ENCODE results near the gene BCO1.
"Not testable (repeated sequence)": the region's sequence is repeated elsewhere in the genome, so short reads cannot be mapped to it uniquely, and the experiment has no call there.

Gene BCO1, protein sequence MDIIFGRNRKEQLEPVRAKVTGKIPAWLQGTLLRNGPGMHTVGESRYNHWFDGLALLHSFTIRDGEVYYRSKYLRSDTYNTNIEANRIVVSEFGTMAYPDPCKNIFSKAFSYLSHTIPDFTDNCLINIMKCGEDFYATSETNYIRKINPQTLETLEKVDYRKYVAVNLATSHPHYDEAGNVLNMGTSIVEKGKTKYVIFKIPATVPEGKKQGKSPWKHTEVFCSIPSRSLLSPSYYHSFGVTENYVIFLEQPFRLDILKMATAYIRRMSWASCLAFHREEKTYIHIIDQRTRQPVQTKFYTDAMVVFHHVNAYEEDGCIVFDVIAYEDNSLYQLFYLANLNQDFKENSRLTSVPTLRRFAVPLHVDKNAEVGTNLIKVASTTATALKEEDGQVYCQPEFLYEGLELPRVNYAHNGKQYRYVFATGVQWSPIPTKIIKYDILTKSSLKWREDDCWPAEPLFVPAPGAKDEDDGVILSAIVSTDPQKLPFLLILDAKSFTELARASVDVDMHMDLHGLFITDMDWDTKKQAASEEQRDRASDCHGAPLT

DNA sequence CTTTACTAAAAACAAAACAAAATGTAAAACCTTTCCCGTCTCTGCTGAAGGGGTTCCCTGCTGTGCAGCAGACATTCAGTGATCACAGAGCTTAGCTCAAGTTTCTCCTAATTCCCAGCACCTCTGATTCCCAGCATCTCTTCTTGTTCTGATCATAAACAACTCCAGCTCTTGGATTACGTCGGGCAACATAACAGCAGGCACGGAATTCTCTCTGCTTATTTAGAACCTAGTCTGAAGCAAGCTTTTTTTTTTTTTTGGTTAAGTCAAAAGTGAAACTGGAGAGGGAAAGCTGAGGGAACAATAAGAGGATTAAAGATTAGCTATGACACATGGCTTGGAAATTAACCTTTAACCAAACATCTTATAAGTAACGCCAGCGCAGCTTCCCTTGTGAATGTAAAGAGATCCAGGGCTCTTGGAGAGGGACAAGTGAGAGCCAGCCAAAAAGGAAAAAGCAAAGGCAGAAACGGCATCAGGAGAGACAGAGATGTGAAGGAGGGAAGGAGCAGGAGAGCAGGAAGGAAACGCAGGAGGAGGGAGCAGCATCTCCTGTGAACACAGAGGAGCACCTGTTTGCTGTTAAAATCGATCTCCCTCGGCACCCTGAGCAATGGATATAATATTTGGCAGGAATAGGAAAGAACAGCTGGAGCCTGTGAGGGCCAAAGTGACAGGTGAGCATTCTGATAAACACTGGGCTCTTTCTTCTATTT is at the start of gene BCO1:
BCO1 (plus strand) TSS at position 394 of the 716 bp plus-strand sequence; CDS start at position 614, 220 bp downstream.
- no peak for DNase-seq

DNA sequence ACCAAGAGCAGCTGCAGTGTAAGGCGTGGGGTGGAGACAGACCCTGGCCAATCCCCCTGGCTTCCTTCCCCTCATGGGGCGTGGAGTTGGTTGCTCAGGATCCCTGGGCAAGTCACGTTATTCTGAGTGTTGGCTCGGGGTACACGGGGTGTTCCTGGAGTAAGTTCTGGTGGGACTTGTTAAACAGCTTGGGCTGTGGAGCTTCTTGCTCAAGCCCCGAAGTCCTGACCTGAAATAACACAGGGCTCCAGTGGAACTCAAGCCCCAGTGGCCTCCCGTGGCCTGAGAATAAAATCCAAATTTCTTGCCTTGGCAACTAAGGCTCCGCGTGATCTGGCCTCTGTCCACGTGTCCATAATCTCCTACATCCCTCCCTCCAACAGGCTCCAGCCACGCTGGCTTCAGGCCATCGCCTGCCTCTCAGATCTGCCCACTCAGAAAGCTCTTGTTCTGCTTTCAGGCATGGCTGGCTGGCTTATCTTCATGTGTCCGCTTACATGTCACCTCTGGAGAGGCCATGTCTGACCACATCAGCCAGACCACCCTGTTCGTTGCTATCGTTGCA is 49.3 kb upstream of the BCO1 start:
- no peak for DNase-seq

DNA sequence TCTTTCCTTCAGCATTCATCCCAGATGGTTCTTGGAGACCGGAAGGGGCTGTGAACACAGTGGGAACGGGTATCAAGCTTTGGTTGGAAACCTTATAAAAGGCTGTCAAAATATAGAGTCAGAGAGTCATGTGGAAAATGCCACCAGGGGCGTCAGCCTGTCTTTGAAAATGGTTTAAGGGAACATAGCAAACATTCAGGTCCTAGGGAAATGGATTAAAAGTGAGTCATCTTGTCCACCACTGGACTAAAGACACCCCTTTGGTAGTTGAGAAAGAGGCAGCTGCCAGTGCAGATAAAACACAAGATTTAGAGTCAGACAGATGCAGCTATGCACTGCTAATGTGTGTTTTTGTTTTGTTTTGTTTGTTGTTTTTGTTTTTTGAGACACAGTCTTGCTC is 47.8 kb upstream of the BCO1 start:
- DNase-seq = no peak

DNA sequence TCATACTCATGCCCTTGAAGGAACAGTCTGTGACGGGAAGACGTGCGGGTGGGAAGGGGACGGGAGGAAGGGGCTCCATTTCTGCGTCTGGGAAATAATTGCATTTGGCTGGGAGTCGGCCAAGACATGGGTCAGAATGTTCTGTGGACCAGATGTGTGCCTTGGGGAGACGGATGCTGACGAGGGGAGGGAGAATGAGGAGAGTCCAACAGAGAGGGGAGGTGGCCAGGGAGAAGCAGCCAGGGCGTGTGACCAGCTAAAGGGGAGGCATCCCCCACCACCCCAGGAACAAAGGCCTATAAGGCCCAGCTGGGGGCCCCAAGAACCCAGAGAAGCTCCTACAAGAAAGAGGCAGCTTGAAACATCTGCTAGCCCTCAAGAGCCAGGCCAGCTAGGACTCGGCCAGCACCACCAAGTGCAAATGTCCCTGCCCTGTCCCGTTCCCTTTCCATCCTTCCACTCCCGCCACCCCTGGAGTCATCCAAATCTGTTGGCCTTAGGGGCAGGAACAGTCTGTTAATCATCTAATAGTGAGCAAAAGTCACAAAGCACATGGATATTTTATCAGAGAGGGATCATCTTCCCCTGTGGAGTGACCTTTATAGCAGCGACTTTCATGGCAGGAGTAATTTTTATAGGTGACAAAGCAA is 42.5 kb upstream of the BCO1 start:
- no peak for DNase-seq

DNA sequence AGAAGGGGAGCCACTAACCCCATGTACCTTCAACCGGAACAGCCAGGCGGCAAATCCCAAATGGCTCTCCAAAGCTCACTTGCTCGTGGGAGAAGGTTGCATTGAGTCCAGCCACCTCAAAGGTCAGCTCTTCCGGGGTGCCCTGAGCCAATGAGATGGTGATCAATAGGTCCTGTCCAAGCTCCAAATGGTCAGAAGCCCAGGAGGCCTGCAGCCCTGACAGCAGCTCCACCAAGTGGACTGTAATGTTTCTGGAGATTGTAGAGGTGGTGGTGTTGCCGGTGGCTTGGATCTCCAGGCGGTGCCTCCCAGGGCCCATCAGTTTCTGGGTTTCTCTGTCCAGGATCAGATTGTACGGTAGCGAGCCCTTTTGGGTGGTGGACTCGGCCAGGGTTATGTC is 39.9 kb upstream of the BCO1 start:
- DNase-seq = no peak

DNA sequence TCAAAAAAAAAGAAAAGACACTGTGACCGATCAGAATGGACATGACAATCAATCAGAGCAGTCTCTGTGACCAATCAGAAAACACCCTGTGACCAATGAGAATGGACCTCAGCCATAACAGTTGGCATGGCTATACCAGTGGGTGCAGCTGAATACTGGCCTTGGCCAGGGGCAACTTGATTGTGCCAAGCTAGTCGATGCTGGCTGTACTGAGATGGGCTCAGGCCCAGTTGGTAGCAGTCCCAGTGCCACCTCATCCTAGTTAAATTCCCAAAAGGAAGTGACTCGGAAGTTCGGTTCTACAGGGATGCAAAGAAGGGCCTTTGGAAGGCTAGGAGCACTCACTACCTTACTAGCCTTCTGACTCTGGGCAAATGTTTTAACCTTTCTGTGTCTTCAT is 37.2 kb upstream of the BCO1 start:
- DNase-seq = no peak

DNA sequence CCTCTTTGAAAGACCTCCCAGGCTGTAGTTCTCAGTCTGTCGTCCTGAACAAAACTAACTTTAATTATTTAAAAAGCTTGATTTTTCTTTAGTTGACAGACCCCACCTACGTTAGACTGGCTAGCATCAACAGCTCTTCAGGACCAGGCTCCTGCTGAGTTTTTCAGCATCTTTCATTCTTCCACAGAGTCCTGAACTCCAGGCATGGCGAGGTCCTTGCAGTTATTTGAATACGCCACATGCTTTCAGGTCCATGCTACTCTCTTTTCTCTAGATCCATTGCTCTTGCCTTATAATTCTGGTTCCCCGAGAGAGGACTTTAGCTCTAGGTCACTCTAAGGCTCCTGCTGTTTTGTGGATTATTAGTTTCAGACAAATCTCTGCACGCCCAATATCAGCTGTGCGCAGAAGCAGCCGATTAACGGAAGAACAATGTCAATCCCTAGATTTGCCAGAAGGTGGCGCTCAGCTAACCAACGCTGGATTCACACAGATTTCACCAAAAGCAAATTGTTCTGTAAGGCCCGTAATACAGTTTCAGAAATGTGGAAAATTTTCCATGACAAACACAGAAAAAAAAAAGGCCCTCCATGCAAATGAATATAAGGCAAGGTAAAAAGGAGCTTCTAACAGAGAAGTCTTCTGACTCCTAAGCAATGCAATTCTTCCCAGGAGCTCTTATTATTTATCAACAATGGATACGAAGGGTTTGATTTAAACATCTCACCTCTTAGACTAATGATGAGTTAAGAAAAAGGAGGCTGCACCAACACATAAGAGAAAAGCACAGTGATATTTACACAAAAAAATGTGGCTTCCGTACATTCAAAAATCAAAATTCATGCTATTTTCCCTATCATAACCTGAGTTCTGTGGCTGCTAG is 33.5 kb upstream of the BCO1 start:
- peak; percentile 50 for DNase-seq

DNA sequence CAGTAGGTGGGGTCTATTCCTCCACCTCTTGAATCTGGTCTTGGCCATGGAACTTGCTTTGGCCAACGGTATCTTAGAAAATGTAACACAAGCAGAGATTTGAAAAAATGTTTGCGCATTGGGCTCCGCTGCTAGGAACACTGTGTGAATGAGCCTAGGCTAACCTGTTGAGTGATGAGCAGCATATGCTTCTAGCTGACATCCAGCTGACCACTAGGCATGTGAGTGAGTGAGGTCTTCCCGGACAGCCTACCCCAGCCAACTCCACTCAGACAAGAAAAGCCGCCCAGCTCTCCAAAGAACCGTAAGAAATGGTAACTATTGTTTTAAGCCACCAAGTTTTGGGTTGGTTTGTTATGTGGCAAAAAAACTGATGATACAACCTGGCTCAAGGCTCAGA is 31.4 kb upstream of the BCO1 start:
- DNase-seq = no peak

DNA sequence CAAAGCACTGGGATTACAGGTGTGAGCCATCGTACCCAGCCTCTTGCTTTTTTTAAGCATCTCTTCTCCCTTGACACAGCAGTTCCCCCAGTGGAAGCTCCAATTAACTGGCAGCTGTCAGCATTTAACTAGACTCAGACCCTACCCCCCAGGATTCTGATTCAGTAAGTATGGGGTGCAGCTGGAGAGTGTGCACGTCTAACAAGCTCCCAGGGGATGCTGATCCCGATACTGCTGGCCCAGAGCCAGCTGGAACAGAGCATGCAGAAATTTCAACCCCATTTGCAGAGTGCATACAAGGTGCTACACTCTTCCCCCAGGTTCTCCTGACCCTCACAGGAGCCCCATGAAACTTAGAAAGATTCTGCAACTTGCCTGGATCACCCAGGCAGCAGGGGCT is 27.7 kb upstream of the BCO1 start:
- DNase-seq = no peak

DNA sequence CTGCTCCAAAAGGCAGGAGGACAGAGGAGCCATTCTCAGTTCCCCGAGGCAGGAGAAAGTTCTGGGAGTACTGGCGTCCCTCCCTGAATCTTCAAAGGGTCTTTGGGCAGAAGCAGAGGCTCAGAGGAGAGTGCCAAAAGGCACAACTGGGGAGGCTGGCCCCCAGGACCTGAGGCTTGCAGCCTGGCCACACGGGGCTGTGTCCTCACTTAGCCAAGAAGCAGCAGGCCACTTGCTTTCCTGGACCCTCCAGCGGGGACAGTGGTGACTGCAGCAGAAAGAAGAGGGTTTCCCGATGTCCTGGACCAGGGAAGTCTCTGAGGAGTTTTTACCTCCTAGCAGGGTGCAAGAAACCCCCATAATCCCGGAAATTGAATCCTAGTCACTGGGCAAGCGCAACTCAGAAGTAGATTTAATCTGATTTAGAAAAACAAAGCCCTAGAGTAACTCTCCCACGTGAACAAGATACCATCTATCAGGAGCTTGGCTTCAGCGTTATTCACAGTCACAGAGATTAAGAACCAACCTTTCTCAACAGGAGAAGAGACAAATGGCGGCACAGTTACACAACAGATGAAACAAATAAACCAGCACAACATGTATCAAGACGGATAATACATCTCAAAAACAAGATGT is 25.5 kb upstream of the BCO1 start:
- no peak for DNase-seq

DNA sequence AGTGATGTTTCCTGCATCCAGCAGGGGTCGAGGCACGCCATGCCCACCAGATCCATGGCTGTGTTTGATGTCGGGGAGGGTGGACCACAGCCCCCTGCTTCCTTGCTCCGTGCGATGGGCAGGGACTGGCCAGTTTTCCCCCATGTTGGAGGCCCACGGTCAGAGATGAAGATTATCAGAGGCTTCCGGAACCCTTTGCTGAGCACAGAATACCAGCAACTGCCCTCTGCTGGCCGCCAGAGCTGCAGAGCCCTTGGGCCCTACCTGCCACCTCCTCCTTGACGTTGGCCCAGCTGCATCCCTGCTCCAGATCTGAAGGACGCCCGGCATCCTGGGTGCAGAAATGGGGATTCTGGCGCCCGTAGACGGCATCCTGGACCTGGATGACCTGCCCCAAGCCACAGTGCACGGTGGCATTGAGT is 23.7 kb upstream of the BCO1 start:
- peak; percentile 4 for DNase-seq

DNA sequence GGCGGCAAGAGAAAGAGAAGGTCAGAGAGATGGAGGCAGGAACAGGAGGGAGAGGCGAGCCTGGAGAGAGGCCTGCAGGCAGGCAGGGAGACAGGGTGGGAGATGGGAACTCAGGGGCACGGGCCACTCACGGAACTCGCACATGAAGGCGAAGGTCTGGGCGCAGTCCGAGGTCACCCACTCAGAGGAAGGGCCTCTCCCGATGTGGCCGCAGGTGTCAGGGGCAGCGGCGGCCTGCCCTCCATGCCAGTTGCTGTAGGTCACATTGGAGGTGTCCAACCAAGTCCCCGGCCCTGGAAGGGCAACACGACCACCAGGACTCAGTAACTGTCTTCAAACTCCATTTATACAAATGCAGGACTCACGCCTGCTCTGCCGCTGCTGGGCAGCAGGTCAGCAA is 22.4 kb upstream of the BCO1 start:
- DNase-seq = no peak

DNA sequence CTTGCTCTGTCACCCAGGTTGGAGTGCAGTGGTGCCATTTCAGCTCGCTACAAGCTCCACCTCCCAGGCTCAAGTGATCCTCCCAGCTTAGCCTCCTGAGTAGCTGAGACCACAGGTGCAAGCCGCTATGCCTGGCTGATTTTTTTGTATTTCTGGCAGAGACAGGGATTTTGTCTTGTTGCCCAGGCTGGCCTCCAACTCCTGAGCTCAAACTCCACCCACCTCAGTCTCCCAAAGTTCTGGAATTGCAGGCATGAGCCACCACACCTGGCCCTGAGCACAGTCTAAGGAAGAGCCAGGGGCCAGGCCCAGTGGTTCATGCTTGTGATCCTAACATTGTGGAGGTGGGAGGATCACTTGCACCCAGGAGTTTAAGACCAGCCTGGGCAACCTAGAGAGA is 21.8 kb upstream of the BCO1 start:
- no peak for DNase-seq

DNA sequence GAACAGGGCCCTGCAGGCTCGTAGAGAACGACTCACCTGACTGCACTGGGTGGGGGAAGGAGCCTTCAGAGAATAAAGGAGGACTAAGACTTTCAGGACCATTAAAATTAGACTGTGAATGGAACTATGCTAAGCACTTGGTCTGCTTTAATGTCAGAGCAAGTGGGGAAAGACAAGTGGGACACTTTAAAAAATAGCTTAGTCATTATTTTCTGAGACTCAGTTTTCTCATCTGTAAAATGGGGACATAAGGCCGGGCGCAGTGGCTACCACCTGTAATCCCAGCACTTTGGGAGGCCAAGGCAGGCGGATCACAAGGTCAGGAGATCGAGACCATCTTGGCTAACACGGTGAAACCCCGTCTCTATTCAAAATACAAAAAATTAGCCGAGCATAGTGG is 19.3 kb upstream of the BCO1 start:
- no peak for DNase-seq

DNA sequence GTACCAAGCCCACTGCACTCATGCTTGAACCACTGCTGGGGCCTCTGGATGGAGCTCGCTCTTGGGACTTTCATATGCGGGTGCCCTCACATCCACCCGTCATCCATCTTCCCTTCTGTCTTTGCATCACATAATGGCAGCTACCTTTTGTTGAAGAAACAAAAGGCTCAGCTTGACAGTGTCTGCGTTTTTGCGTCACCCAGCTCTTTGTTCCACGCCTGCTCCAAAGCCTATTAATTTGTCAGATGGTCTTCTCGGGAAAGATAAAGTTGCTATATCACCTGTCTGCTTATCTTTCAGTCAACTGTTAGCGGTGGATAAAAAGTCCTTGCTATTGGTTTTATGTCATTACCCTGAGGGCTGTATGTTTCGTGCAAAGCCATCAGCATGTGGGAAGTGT is 18.1 kb upstream of the BCO1 start:
- no peak for DNase-seq

DNA sequence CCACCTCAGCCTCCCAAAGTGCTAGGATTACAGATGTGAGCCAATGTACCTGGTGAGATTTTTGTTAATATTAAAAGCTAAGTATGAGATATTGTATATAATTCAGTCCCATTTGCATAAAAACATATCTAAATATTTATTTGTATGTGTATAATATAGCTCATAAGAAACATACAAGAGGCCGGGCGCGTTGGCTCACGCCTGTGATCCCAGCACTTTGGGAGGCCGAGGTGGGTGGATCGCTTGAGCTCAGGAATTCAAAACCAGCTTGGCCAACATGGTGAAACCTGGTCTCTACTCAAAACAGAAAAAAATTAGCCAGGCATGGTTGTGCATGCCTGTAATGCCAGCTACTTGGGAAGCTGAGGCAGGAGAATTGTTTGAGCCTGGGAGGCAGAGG is 16.8 kb upstream of the BCO1 start:
- DNase-seq = no peak

DNA sequence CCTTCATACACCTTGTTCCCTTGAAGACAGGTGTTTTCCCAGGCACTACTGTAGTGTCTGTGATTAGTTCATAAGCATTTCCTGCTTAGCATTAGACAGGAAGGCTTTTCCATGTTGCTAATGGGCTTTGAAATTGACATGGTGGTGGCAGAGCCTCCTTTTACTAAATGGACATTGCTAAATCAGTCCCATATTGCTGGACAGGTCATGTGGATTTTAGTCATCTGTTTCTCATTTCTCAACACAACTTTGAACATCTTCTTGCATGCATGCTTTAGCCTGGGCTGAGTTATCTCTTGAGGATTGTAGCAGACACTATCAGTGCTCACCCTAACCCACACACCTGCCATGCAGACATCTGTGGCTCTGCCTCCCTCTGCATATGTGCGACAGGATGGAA is 13.7 kb upstream of the BCO1 start:
- no peak for DNase-seq

DNA sequence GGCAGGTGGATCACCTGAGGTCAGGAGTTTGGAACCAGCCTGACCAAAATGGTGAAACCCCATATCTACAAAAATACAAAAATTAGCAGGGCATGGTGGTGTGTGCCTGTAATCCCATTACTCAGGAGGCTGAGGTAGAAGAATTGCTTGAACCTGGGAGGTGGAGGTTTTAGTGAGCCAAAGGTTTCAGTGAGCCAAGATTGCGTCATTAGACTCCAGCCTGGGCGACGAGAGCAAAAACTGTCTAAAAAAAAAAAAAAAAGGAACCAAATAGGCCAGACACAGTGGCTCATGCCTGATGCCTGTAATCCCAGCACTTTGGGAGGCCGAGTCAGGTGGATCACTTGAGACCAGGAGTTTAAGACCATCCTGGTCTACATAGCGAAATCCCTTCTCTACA is 12.8 kb upstream of the BCO1 start:
- not testable (repeated sequence) for DNase-seq

DNA sequence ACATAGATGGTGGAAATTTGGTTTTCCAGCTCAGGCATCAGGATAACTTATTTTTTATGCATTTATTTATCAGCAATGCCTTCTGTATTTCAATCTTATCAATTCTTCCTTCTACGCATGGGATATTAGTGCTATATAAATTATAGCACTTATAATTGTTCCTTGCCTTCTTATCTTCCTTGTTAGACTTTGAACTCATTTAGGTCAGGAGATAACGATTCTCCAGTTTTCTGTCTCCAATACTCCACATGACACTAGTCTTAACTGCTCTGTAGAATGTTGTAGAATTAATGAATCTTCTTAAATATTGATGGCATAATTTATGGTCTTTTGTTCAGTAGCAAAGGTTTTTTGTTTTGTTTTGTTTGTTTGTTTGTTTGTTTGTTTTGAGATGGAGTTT is 10.7 kb upstream of the BCO1 start:
- no peak for DNase-seq

DNA sequence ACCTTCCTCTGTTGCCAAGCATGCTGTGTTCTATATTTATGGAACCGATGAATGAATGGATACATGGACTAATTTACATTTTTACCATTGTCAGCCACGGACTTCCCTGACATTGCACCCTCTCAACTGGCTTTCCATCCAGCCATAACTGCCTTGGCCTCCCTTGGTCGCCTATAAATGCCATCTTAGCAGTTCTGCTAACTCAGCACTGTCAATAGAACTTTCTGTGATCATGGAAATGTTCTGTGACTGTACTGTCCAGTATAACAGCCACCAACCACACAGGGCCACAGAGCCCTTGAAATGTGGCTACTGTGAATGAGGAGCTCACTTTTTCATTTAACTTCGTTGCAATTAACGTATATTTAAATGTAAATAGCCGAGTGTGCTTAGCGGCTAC is 8.7 kb upstream of the BCO1 start:
- DNase-seq = no peak

DNA sequence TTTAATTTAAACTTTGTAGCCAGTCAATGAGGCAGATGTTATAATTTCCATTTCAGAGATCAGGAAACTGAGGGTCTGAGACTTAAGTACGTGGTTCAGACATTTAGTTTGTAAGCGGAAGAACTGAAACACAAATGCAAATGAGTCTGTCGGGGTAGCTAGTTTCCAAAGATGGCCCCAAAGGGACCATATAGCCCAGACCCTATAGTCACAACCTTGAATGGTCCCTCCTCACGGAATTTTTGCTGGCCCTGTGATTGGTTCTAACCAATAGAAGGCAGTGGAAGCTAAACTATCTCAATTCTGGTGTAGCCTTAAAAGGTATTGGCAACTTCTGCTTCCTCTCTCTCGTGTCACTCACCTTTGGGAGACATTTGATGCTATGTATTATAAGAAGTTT is 7.5 kb upstream of the BCO1 start:
- no peak for DNase-seq

Measured in activated CD4-positive, alpha-beta T cell treated with anti-CD3 and anti-CD28 coated beads, Interleukin-10, Interleukin-2, amounts not matched to agents 100 ng/mL and 50 ng/mL, durations not matched to agents 16 hours and 8 hours (primary cell).